Activated naive CD4-positive, alpha-beta T cell (primary cell): ENCODE data around the gene LRRC53.

Experiments
- DNase-seq, 4 experiments: peaks; one replicate each; lab custom pipeline; 2025; lab: John Stamatoyannopoulos, UW

LRRC53 gene

GRCh38 chr1:74512170-74512915, at the start of gene LRRC53:
Gene LRRC53 (minus strand): TSS chr1:74512611. CDS start chr1:74483349, 29,262 bp downstream.
- DNase-seq: no peak

- no peak for DNase-seq
These were observed 37.5 kb upstream of the LRRC53 start for GRCh38 chr1:74549932-74550331.

- no peak for DNase-seq
These were observed 36.7 kb upstream of the LRRC53 start for GRCh38 chr1:74548961-74549750.

GRCh38 chr1:74545821-74546220, 33.4 kb upstream of the LRRC53 start:
- no peak for DNase-seq

- no peak for DNase-seq
These were observed 21.8 kb upstream of the LRRC53 start for GRCh38 chr1:74534241-74534640.

GRCh38 chr1:74531796-74532195, 19.4 kb upstream of the LRRC53 start:
- DNase-seq: no peak

- no peak for DNase-seq
These were observed 18.5 kb upstream of the LRRC53 start for GRCh38 chr1:74530892-74531291.

- no peak for DNase-seq
These were observed 15.7 kb upstream of the LRRC53 start for GRCh38 chr1:74528123-74528522.

GRCh38 chr1:74526708-74527107, 14.3 kb upstream of the LRRC53 start:
- no peak for DNase-seq

- no peak for DNase-seq
These were observed 11.6 kb upstream of the LRRC53 start for GRCh38 chr1:74523873-74524480.

- DNase-seq: no peak
These were observed 9.7 kb upstream of the LRRC53 start for GRCh38 chr1:74522148-74522547.

GRCh38 chr1:74517599-74518051, 5.2 kb upstream of the LRRC53 start:
- DNase-seq: no peak

- no peak for DNase-seq
These were observed 1.2 kb upstream of the LRRC53 start for GRCh38 chr1:74513411-74514300.

GRCh38 chr1:74508449-74508848, 4.0 kb downstream of the LRRC53 start:
- no peak for DNase-seq

GRCh38 chr1:74505928-74506710, 6.3 kb downstream of the LRRC53 start:
- DNase-seq: no peak

GRCh38 chr1:74504933-74505512, 7.4 kb downstream of the LRRC53 start:
- no peak for DNase-seq

- no peak for DNase-seq
These were observed 8.1 kb downstream of the LRRC53 start for GRCh38 chr1:74504125-74504932.

- no peak for DNase-seq
These were observed 9.6 kb downstream of the LRRC53 start for GRCh38 chr1:74502858-74503257.

GRCh38 chr1:74502432-74502831, 10.0 kb downstream of the LRRC53 start:
- no peak for DNase-seq

- DNase-seq: no peak
These were observed 13.5 kb downstream of the LRRC53 start for GRCh38 chr1:74498901-74499300.
